VCaP (cell line): ENCODE results near the gene LIN7C.

Experiments
- H3K27ac ChIP-seq: fragments of 450-650 bp; 2 replicates; pipeline ENCODE4 v1.5.1; 2017
- TF ChIP-seq, protein P1 (sequence below): fragments of 450-650 bp; conservative IDR thresholded peaks from 2 replicates; pipeline ENCODE4 v1.5.1; 2017; ENCODE audit warnings: mild to moderate bottlenecking, moderate library complexity

Gene LIN7C, protein sequence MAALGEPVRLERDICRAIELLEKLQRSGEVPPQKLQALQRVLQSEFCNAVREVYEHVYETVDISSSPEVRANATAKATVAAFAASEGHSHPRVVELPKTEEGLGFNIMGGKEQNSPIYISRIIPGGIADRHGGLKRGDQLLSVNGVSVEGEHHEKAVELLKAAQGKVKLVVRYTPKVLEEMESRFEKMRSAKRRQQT

DNA sequence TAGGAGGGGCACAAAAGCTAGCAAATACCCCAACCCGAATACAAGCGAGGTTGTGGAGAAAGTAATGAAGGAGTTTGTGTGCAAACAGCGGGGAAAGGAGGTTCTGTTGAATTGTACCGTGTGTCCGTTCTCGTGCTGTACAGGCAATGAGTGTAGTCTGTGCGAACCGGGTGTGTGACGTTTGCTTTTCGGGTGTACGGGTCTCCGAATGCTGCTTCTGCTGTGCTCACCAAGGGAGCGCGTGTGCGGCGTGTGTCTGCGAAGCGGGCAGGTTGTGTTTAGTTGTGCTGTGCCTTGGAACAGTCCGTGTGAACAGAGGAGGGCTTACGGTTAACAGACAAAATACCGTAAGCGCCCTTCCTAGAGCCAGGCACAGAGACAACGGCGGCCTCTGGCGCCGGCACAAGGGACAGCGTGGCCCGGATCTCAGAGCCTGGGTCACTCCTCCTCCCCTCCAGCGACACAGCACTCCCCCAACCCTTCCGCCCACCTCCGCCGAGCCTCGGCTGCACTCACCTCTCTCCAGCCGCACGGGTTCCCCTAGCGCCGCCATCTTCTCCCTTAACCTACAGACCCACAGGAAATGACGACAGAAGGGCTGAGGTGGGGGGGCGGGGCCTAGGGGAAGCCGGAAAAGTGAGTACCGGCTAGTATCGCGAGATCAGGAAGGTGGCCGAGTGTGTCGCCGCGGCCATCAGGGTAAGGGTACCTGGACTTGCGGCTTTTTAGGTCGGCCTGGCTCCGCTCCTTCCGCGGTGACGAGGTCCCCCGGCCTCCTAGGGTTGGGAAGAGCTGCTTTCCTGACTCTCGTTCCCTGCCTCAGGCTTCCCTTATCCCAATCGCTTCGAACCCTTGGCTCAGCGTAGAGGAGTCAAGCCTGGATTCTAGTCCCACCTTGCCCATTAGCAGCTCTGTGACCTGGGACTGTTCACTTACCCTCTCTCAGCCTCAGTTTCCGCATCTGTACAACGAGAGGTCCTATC is at the start of gene LIN7C:
TSS of gene LIN7C (minus strand) at position 570 of the 983 bp plus-strand sequence. CDS start at position 553, 17 bp downstream.
- peak within 1 kb of the TSS; percentile 85 for H3K27ac ChIP-seq
- TF ChIP-seq, protein P1, sequence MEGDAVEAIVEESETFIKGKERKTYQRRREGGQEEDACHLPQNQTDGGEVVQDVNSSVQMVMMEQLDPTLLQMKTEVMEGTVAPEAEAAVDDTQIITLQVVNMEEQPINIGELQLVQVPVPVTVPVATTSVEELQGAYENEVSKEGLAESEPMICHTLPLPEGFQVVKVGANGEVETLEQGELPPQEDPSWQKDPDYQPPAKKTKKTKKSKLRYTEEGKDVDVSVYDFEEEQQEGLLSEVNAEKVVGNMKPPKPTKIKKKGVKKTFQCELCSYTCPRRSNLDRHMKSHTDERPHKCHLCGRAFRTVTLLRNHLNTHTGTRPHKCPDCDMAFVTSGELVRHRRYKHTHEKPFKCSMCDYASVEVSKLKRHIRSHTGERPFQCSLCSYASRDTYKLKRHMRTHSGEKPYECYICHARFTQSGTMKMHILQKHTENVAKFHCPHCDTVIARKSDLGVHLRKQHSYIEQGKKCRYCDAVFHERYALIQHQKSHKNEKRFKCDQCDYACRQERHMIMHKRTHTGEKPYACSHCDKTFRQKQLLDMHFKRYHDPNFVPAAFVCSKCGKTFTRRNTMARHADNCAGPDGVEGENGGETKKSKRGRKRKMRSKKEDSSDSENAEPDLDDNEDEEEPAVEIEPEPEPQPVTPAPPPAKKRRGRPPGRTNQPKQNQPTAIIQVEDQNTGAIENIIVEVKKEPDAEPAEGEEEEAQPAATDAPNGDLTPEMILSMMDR = no peak; the same call in 1 of the 2 replicates

DNA sequence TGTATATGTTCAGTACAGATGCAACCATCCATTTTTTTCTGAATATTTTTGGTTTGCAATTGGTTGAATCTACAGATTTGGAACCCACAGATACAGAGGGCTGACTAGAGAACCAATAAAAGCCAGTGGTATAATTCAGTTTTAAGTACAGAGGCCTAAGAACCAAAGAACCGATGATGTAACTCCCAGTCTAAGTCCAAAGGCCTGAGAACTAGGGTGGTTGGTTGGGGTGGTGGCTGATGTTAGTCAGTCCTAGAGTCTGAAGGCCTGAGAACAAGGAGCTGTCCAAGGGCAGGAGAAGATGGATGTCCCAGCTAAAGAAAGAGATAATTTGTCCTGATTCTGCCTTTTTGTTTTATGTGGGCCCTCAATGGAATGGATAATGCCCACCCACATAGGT is 48.7 kb upstream of the LIN7C start:
- H3K27ac ChIP-seq = no peak overlapping the region
- TF ChIP-seq, protein P1 = no peak

DNA sequence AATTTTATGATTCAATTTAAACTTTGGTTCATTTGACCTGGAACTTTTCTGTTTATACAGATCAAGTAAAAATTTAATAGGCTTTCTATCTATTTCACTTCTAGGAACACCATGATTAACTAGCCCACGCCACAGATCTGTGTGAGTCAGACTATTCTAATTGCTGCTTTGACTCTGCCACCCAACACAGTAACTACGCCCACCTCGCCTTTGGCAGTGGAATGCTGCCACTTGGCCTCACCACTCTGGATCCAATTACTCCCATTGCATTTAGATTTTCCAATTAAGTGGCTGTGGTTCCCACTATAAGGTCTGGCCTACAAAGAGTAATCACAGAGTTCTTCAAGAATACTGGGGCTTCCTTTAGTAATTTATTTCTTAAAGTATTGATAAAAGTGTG is 46.6 kb upstream of the LIN7C start:
- no peak overlapping the region for H3K27ac ChIP-seq
- TF ChIP-seq, protein P1 = no peak

DNA sequence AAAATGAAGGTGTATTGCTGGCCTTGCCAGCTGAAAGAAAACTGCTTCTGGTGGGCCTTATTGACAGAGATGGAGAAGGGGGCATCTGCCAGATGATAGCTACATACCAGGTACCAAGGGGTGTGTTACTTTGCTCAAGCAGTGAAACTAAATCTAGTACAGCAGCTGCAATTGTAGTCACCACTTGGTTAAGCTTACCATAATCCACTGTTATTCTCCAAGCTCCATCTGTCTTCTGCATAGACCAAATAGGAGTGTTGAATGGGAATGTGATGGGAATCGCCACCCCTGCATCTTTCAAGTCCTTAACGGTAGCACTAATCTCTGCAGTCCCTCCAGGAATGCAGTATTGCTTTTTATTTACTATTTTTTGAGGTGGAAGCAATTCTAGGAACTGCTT is 45.8 kb upstream of the LIN7C start:
- TF ChIP-seq, protein P1 = no peak
- no peak overlapping the region for H3K27ac ChIP-seq

DNA sequence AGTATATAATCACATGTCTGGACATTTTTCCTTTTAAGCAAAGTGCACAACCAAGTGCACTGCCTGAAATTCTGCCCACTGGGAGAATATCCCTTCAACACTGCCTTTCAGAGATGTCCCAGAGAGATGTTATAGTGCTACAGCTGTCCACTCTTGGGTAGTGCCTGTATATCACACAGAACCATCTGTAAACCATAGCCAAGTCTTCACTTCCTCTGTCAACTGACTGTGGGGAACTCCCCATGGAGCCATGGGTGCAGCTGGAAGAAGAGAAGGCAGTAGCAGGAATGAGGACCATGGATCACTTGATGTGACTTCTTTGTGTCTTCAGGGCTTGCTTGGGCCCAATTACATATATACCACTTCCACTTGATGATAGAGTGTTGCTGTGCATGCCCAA is 44.6 kb upstream of the LIN7C start:
- TF ChIP-seq, protein P1 = no peak
- no peak overlapping the region for H3K27ac ChIP-seq

DNA sequence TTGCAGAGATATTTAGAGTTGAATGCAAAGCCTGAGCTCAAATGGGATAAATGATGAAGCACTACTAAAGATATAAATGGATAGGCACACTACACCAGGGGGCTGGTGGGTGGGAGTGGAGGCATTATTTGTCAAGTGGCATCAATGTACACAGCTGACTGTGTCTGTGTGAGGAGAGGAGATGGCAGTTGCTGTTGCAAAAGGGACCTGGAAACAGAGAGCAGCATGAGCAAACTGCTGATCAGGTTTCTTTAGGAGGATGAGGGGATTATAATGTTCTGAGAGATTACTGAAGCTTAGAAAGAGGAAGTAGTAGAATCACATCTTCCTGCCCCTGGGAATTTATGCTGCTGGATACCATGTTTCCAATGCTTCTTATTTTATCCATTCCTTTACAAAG is 39.4 kb upstream of the LIN7C start:
- TF ChIP-seq, protein P1 = no peak
- H3K27ac ChIP-seq = no peak overlapping the region

DNA sequence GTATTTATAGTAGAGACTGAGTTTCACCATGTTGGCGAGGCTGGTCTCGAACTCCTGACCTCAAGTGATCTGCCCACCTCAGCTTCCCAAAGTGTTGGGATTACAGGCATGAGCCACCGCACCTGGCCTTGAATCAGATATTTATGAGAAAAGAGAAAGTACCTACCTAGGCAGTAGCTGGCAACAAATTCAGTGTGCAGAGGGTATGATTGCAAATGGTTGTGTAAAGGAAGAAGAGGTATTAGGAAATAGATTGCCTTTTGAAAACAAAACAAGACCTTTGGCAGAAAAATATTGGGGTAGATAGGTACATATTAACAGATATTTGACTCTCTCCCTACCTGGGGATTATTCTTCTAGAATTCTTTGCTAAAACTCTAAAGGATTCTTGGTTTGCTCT is 38.5 kb upstream of the LIN7C start:
- H3K27ac ChIP-seq = no peak overlapping the region
- TF ChIP-seq, protein P1 = no peak
